ENCODE measurements around the gene SPATS2L.
A peak's percentile ranks its signal among the peaks of the same experiment; 100 is the strongest.

Gene SPATS2L

GRCh38 chr2:200331061-200331400, 24.5 kb downstream of the SPATS2L start:
- DNase-seq (ENCODE audit: low spot score), result no peak
- POLR2A ChIA-PET (ENCODE audit: low non-redundant PET), result no interaction called here
- no peak overlapping the region for H3K27ac ChIP-seq
- no peak for TF ChIP-seq CTCF (conservative IDR thresholded peaks at IDR 0.05; ENCODE audit: low read depth)
- CTCF ChIA-PET, result no interaction called here

- no peak overlapping the region for H3K27ac ChIP-seq
- ChIA-PET POLR2A (ENCODE audit: low non-redundant PET) (no interaction called here), CTCF (no interaction called here)
- TF ChIP-seq CTCF (conservative IDR thresholded peaks at IDR 0.05; ENCODE audit: low read depth), result no peak
- peak; percentile 34 for DNase-seq (ENCODE audit: low spot score)
Observed at GRCh38 chr2:200335657-200336056, 29.2 kb downstream of the SPATS2L start.

GRCh38 chr2:200336980-200337615, 30.6 kb downstream of the SPATS2L start:
- ChIA-PET POLR2A (ENCODE audit: low non-redundant PET) (no interaction called here), CTCF (no interaction called here)
- H3K27ac ChIP-seq, result no peak overlapping the region
- DNase-seq (ENCODE audit: low spot score), result no peak
- no peak for TF ChIP-seq CTCF (conservative IDR thresholded peaks at IDR 0.05; ENCODE audit: low read depth)

GRCh38 chr2:200337621-200338020, 31.1 kb downstream of the SPATS2L start:
- POLR2A ChIA-PET (ENCODE audit: low non-redundant PET), result no interaction called here
- no peak overlapping the region for H3K27ac ChIP-seq
- no peak for TF ChIP-seq CTCF (conservative IDR thresholded peaks at IDR 0.05; ENCODE audit: low read depth)
- CTCF ChIA-PET, result no interaction called here
- DNase-seq (ENCODE audit: low spot score), result no peak

- DNase-seq (ENCODE audit: low spot score), result no peak
- POLR2A ChIA-PET (ENCODE audit: low non-redundant PET), result no interaction called here
- no peak overlapping the region for H3K27ac ChIP-seq
- no peak for TF ChIP-seq CTCF (conservative IDR thresholded peaks at IDR 0.05; ENCODE audit: low read depth)
- CTCF ChIA-PET, result interaction anchor here (0.6 kb wide), 1 partner anchor 59 kb away, joined by 3 read pairs; no protein-coding TSS in a partner anchor
Observed at GRCh38 chr2:200338692-200339091, 32.2 kb downstream of the SPATS2L start.

GRCh38 chr2:200340508-200341224, 34.2 kb downstream of the SPATS2L start:
- ChIA-PET POLR2A (ENCODE audit: low non-redundant PET) (no interaction called here), CTCF (interaction anchor here (0.5 kb wide), 1 partner anchor 327 kb away, joined by 4 read pairs; no protein-coding TSS in a partner anchor)
- DNase-seq (ENCODE audit: low spot score), result no peak
- no peak for TF ChIP-seq CTCF (conservative IDR thresholded peaks at IDR 0.05; ENCODE audit: low read depth)
- no peak overlapping the region for H3K27ac ChIP-seq

All from RWPE1 (cell line).